Ascending aorta (tissue), 2 donors: ENCODE results near the gene ANO9. TPM values are rescaled to one million over a fixed set of nuclear protein-coding genes. Genes with fewer than 3 reads are reported as not detected.

Experiments used
- DNase-seq, 2 donors: peaks; one replicate each; pipeline ENCODE4 v3.0.0-alpha.2; 2019; ENCODE audit warnings: low spot score in 2 of 2
- H3K27ac ChIP-seq, 2 donors: fragments of 200-600 bp; sonication (generic); one replicate each; pipeline ENCODE4 v1.5.1; 2016 to 2017; ENCODE audit warnings: mild to moderate bottlenecking in 1 of 2
- H3K27me3 ChIP-seq: fragments of 200-600 bp; sonication (generic); one replicate; pipeline ENCODE4 v1.5.1; 2017
- H3K36me3 ChIP-seq, 2 donors: fragments of 200-600 bp; sonication (generic); one replicate each; pipeline ENCODE4 v1.5.1; 2016
- H3K4me1 ChIP-seq, 2 donors: fragments of 200-600 bp; sonication (generic); one replicate each; pipeline ENCODE4 v1.5.1; 2016 to 2017; ENCODE audit warnings: mild to moderate bottlenecking in 1 of 2
- H3K4me3 ChIP-seq, 2 donors: fragments of 200-600 bp; sonication (generic); one replicate each; pipeline ENCODE4 v1.5.1; 2016 to 2017; ENCODE audit warnings: mild to moderate bottlenecking in 1 of 2
- H3K9me3 ChIP-seq, 2 donors: fragments of 200-600 bp; sonication (generic); one replicate each; pipeline ENCODE4 v1.5.1; 2016
- intact Hi-C: fragments of 100-400 bp; cut with DNase I; formaldehyde crosslinking; loops from one replicate; pipeline ENCODE4 v1.15.1; 2023
- total RNA-seq: library from RNA; depleted of rRNA; stranded (reverse); fragments of >200 nt; gene quantifications from one replicate; pipeline ENCODE4 v1.1.0, GENCODE V29; 2016
- TF ChIP-seq, protein P1 (sequence below), 3 experiments: fragments of 200-600 bp in 2 of 3; fragments of 450-650 bp in 1 of 3; sonication (generic) in 2 of 3; IDR thresholded peaks; one replicate each; pipeline ENCODE4 v1.5.1; 2016 to 2019; ENCODE audit warnings: antibody characterized with exemption in 3 of 3, mild to moderate bottlenecking in 1 of 3, moderate library complexity in 1 of 3

Gene ANO9
- total RNA-seq, 1 donor from 2014 or later = 4.0 TPM

DNA sequence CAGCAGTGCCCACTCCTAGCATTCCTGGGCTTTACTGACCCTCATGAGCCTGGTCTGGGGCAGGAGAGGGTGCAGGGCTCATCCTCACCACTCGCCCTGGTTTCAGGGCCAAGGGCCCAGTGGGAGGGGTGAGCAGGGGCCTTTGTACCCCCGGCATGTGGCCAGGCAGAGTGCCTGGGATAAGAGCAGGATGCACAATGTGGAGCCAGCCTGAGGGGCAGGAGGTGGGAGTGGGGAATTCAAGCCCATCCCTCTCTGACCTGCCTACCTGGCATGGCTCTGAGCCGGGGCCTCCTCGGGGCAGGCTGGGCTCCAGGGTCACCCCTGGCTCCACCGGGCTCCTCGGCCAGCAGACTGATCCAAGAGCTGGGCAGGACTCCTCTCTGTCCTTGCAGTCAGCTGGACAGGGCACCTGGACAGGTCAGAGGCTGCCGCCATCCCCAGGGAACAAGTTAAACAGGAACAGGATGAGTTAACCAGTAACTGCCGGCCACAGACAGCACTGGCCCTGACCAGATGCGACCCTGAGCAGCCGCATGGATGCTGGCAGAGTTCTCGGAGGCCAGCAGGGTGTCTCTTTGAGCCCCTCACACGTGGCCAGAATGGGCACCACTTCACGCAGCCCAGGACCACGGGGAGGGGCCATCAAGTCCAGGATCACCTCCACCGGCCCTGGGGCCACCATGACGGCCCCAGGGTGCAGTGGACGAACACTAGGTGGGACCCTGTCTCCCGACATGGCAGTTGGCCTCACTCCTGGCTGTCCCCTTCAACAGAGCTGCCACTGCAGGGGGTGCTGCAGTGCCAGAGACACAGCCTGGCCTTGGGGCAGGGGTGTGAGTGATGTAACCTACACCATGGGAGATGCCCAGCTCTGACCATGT is 32.0 kb downstream of the ANO9 start:
- intact Hi-C loops = no loop called here
- Histone ChIP-seq H3K9me3 (no peaks in the 10 kb centered on the region), H3K27ac (no peak overlapping the region), H3K27me3 (no peaks in the 10 kb centered on the region), H3K36me3 (no peaks in the 10 kb centered on the region), H3K4me3 (no peak overlapping the region), H3K4me1 (peaks cover 6 to 8% of the 10 kb centered on the region in 2 donors)
- TF ChIP-seq, protein P1, sequence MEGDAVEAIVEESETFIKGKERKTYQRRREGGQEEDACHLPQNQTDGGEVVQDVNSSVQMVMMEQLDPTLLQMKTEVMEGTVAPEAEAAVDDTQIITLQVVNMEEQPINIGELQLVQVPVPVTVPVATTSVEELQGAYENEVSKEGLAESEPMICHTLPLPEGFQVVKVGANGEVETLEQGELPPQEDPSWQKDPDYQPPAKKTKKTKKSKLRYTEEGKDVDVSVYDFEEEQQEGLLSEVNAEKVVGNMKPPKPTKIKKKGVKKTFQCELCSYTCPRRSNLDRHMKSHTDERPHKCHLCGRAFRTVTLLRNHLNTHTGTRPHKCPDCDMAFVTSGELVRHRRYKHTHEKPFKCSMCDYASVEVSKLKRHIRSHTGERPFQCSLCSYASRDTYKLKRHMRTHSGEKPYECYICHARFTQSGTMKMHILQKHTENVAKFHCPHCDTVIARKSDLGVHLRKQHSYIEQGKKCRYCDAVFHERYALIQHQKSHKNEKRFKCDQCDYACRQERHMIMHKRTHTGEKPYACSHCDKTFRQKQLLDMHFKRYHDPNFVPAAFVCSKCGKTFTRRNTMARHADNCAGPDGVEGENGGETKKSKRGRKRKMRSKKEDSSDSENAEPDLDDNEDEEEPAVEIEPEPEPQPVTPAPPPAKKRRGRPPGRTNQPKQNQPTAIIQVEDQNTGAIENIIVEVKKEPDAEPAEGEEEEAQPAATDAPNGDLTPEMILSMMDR (IDR thresholded peaks at IDR 0.05) = no peak
- no peak for DNase-seq

DNA sequence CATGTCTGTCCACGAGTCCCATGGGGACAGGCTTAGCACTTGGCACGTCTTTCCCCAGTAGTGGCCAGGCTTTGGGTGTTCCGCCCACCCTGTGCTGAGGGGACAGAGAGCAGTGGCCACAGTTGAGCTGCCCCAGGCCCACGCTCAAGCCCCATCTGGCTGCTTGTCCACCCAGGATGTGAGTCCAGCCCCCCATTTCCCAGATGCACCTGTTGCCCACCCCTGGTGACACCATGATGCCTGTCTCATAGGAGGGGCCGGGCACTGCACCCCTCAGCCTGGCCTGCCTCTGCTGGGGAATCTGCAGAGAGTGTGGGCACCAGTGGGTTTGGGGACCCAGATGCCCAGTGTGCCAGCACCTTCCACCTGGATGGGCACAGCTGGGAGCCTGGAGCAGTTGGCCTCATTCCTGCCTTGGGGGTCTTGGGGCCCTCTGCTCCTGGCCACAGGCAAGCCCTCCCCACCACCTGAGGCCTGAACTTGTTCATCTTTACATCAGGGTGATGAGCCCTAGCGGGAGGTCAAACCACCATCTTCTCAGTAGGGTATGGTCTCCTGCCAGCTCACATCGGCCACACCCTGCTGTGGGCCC is 32.7 kb downstream of the ANO9 start:
- TF ChIP-seq, protein P1 (IDR thresholded peaks at IDR 0.05) = no peak
- no peak for DNase-seq
- intact Hi-C loops = no loop called here

GRCh38 chr11:408154-409007 is 33.4 kb downstream of the ANO9 start:
- Histone ChIP-seq H3K4me1 (peaks cover 6 to 8% of the 10 kb centered on the region in 2 donors), H3K4me3 (no peak overlapping the region), H3K36me3 (no peaks in the 10 kb centered on the region), H3K9me3 (no peaks in the 10 kb centered on the region), H3K27me3 (no peaks in the 10 kb centered on the region), H3K27ac (no peak overlapping the region)
- DNase-seq = no peak
- TF ChIP-seq, protein P1 (IDR thresholded peaks at IDR 0.05) = no peak
- intact Hi-C loops = no loop called here

More for the DNA sequence above, 32.7 kb downstream of the ANO9 start:
- Histone ChIP-seq H3K4me1 (peaks cover 6 to 8% of the 10 kb centered on the region in 2 donors), H3K9me3 (no peaks in the 10 kb centered on the region), H3K27ac (no peak overlapping the region), H3K36me3 (no peaks in the 10 kb centered on the region), H3K4me3 (no peak overlapping the region), H3K27me3 (no peaks in the 10 kb centered on the region)

DNA sequence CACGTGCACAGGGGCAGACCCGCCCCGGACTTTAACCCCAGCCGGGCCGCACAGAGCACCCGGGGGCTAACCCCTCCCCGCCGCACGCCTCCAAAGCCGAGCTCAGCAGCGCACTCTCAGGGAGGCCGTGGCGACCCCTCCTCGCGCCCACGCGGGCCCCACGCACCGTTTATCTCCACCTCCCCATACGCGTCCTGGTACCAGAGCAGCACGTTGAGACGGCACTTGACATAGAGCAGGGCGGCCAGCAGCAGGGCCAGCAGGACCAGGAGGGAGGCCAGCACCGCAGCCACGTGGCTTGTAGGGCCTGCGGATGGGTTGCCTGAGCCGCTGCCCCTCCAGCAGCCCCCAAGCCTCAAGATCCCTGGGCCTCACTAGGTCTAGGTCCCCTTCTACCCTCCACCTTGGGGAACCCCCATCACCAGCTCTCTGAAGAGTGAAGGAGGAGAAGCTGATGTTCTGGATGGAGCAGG is 34.1 kb downstream of the ANO9 start:
- TF ChIP-seq, protein P1 (IDR thresholded peaks at IDR 0.05) = no peak
- intact Hi-C loops = loop anchor here (2.0 kb wide), 1 partner anchor 43 kb away; the partner anchor contains the start of gene PTDSS2
- Histone ChIP-seq H3K36me3 (no peaks in the 10 kb centered on the region), H3K4me1 (peaks cover 6 to 8% of the 10 kb centered on the region in 2 donors), H3K9me3 (no peaks in the 10 kb centered on the region), H3K27me3 (no peaks in the 10 kb centered on the region), H3K4me3 (peak overlapping the region in 1 of 2 donors; percentile 56), H3K27ac (no peak overlapping the region)
- DNase-seq = no peak
